Femur (tissue), 1 donor: ENCODE results near the gene CYBC1.

Experiments used
- DNase-seq: peaks from one replicate; pipeline ENCODE4 v3.0.0-alpha.2; 2017

The CYBC1 gene

GRCh38 chr17:82450357-82451106 is at the start of gene CYBC1:
TSS of gene CYBC1 (minus strand) at chr17:82450752. CDS start at chr17:82449254, 1,498 bp downstream.
- DNase-seq: peak; percentile 96

GRCh38 chr17:82497483-82498405 is 47.2 kb upstream of the CYBC1 start:
- DNase-seq: peak; percentile 66

DNA sequence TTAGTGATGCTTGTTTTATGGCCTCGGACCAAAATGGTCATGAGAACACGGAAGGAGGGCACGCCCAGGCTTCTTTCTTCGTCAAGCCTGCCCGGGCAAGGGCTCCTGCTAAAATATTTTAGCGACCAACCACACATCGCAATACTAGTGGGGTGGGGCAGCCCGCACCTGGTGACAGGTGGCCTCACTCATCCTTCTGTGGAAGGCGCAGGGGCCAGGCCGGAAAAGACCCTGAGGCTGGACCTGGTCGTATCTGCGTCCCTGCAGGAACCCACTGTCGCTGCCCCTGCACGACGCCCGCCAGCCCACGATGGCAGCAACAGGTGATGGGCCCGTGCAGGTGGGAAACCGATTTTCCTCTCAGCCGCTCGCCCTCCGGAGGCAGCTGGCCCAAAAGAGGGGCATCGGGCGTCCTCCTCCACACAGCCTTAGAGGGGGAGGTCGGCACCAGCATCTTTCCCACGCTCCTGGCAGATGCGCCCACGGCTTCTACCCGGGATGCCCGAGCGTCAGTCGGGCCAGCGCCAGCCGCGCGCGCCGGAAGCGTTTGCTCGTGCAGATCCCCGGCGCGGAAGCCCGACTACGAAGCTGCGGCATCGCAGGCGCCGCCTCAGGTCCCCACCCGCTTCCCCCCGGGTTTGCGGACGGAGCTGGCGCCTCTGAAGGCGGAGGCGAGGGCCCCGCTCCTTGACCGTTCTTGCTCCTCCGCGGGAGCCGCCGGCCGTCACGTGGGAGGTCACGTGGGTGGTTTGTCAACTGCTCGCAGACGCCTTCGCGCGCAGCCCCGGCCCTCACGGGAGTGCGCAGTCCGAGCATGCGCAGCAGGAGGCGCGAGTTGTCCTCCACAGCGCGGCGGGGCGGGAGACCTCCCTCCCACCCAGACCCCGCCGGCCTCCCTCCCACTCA is 46.2 kb upstream of the CYBC1 start:
- DNase-seq: peak; percentile 96

DNA sequence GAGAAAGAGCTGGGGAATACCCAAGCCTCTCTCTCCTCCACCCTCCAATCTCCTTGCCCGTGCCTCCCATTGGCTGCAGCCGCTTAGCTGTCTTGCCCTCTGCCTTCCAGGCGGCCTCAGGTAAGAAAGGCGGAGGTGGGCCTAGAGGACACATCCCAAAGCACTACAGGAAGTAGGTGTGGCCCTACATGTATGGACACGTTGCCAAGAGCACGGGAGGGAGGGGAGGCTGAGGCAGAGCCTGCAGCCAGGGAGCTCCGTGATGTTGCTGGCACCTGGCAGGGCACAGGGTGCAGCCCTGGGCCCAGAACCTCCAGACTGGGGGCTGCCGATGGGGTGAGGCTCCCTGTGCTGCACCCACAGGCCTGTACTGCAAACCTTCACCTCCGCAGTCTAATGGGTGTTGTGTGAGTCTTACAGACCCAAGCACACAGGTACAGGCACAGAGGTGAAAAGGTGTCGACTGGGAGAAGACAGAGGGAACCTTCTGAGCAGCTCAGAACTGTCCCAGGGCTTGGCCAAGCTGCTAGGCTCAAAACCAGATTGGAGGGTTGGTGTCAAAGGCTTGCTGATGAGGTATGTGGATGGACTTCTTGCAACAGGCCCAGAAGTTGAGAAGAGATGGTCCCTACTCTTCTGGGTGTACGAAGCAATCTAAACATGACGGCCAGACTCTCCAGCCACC is 45.4 kb upstream of the CYBC1 start:
- no peak for DNase-seq

DNA sequence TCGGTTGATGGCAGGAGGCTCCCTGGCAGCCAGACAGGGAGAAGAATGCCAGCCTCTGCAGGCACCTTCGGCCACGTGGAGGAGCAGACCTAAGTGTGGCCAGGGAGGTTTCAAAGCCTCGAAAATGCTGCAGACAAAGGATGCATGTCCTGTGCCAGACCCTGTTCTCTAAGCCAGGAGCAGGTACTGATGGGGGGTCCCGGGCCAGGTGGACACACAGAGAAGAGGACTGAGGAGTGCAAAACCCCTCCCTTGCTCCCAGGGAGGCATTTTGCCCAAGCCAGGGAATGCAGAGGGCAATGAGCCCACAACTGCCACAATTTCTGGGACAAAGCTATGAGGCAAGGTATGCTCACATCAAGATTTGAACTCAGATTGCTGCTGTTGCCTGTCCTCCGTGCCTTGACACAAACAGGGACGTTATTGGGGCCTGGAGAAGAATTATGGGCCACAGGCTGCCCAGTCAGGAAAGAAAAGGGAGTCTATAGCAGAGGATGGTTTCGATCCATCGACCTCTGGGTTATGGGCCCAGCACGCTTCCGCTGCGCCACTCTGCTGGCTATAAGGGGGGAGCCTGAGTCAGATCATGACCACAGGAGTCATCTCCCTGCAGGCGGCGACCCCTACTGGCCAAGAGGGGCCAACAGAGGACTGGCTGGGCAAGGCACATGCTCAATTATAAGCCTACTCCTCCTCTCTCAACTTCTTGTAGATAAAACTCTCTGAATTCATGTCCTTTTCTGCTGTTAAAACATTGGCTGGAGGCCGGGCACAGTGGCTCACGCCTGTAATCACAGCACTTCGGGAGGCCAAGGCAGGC is 43.9 kb upstream of the CYBC1 start:
- peak; percentile 96 for DNase-seq

GRCh38 chr17:82493226-82493781 is 42.8 kb upstream of the CYBC1 start:
- no peak for DNase-seq

GRCh38 chr17:82492643-82493225 is 42.2 kb upstream of the CYBC1 start:
- DNase-seq: no peak

GRCh38 chr17:82491533-82491932 is 41.0 kb upstream of the CYBC1 start:
- DNase-seq: no peak

- no peak for DNase-seq
Observed at GRCh38 chr17:82491196-82491530, 40.6 kb upstream of the CYBC1 start.

DNA sequence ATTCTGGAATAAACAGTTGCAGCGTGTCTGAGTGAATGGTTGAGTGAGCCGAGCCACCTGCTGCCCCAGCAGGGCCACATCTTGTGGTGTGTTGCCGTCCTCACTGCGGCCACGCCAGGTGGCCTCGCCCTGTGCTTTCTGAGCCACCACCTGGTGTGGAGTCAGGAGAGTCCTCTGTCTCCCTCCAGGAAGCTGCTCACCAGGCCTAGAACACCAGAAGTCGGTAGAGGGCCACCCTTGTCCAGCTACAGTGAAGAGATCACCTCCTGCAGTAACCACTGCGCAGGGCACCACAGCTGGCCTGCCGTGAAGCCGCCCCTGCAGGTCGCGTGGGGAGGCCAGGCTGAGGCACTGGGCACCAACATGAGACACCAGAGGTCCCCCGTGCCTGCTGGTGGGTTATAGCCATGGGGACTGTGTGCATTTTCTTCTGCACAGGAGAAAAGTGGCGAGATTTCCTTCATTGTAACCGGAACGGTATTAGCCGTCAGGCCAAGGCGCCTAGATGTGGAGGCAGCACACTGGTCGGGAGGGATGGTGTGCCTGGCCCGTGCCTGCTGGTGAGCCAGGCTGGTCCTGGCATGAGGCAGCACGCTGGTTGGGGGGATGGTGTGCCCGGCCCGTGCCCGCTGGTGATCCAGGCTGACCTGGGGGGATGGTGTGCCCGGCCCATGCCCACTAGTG is 40.1 kb upstream of the CYBC1 start:
- DNase-seq: no peak

DNA sequence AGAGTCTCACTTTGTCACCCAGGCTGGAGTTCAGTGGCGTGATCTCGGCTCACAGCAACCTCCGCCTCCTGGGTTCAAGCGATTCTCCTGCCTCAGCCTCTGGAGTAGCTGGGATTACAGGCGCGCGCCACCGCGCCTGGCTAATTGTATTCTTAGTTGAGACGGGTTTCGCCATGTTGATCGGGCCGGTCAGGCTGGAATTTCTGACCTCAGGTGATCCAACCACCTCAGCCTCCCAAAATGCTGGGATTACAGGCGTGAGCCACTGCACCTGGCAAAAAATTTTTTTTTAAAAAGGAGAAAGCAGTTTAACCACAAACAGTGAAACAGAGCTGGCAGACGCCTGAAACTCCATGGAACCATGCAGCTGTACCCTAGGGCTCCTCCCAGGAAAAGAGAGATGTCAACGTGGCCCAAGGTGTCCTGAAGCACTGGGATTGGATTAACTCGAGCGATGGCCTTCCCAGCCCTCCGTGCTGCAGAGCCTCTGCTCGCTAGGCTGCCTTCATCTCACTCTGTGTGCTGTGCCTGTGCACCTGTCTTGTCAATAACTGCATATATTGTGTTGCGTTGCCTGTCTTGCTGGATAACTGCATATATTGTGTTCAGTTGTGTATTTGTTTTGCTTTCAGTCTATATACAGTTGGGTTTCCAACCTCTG is 39.4 kb upstream of the CYBC1 start:
- no peak for DNase-seq

DNA sequence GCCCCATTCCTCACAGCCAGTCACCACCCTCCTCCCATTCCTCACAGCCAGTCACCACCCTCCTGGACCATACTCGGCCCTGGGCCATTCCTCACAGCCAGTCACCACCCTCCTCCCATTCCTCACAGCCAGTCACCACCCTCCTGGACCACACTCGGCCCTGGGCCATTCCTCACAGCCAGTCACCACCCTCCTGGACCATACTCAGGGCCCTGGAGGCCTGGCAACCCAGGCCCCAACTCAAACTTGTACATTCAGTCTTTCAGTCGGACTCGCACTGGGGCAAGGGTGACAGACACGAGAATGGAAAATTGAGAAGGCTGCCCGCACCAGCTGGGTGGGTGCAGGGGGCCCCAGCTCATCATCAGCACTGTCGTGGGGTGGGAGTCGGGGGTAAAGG is 38.6 kb upstream of the CYBC1 start:
- DNase-seq: peak; percentile 74

DNA sequence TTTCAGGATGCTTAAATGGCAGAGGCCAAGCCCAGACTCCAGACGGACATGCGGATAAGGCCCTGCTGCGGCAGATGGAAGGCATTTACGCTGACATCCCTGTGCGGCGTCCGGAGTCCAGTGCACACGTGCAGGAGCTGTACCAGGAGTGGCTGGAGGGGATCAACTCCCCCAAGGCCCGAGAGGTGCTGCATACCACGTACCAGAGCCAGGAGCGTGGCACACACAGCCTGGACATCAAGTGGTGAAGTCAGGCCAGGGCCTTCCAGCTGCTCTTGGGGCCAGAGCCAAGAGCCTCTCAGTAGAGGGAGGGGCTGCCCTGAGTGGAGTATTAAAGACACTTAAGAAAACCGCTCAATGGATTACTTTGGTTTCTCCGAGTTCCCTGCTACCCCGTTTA is 37.4 kb upstream of the CYBC1 start:
- DNase-seq: no peak

DNA sequence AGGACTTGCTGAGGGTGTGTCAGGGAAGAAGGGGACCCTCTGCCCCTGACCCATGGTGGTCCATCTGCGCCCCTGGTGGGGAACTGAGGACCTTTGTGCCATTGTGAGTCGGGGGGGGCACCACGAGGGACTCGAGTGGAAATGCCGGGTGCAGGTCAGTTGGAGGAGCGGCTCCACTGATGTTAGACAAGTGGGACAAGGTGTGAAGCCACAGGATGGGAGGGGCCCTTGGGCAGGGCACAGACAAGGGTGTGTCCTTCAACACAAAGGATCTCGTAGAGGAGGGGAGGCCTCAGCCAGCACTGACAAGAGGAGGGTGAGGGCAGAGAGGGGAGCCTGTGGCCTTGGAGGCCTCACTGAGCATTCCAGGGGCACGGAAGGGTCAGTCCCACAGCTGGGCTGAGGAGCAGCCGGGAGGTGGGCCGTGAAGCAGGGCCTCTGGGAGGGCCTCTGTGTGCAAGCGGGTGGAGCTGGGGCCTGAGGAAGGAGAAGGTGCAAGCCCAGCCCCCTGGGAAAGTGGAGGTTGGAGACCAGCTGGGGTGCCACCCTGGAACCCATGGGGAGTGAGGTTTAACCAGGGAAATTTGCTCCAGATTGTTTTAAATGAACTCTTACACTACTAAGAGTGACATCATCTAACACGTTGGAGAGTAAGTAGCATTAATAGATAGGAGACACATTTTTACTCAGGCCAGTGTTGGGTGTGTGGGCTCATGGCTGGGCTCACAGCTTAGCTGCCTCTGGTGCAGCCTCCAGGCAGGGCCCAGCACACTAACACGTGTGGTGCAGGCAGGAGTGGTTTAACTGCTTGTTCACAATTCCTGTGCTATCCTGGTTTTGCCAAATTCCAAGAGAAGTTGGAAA is 35.9 kb upstream of the CYBC1 start:
- no peak for DNase-seq

- DNase-seq: no peak
Observed at GRCh38 chr17:82483836-82484235, 33.3 kb upstream of the CYBC1 start.

DNA sequence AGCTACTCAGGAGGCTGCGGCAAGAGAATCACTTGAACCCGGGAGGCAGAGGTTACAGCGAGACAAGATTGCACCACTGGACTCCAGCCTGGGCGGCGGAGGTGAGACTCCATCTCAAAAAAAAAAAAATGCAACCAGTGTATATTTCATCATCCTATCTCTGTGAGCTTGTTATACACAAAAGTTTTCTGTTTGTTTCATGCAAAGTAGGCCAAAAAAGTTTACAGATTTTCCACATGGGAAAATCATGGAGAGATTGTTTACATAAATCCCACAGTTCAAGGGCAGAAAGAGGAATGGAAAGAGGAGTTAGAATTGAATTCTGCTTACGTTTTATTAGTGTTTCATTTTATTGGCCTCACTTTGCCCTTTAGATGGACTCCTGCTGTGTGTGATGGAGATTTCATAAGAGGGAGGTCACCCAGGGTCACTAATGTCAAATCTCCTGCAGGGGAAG is 32.7 kb upstream of the CYBC1 start:
- DNase-seq: no peak

GRCh38 chr17:82480318-82480717 is 29.8 kb upstream of the CYBC1 start:
- no peak for DNase-seq

DNA sequence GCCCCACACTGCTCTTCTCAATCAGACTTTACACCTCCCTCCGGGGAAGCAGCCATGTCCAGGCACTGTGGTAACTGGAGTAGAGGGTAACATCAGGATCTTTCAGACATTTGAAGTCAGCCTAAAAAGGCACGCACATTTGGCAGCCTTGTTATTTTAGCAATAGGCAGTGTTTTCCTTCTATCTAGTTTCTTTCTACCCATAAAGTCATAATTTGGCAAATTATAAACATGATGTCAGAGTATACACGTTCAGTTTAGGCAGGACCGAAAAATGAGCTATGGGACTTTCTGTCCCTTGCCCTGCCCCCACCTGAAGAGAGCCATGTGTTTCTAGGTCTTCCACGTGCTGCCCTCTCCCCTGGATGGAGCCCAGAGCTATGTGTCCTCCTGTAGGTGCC is 29.1 kb upstream of the CYBC1 start:
- DNase-seq: no peak

DNA sequence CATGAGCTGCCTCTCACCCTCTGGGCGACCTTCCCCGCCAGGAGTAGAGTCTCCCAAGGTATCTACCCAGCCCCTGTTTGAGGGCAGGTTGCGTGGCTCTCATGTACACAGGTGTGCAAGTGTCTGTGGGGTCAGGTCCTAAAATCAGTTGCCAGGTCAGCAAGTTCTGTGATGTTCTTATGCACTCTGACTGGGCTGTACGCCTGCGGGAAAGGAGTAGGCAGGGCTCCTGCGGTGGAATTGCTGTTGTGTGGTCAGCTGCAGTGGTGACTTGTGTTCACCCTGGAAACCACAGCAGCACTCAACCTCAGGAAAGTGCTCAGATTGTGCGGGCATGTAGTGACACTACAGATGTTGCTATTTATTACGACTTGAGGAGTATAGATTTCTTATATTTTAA is 27.4 kb upstream of the CYBC1 start:
- DNase-seq: no peak
